ENCODE data around the gene BRME1.
"Not testable (repeated sequence)": the region's sequence is repeated elsewhere in the genome, so short reads cannot be mapped to it uniquely, and the experiment has no call there.

BRME1 gene

GRCh38 chr19:13929340-13929739 is 23.4 kb upstream of the BRME1 start:
- in situ Hi-C loops (cut with HindIII; ENCODE audit: low sequenced_read_pairs) = loop anchor here (5.0 kb wide), 1 partner anchor 42 kb away; no protein-coding TSS in a partner anchor

GRCh38 chr19:13926715-13927114 is 20.8 kb upstream of the BRME1 start:
- in situ Hi-C loops (cut with HindIII; ENCODE audit: low sequenced_read_pairs) = loop anchor here (5.0 kb wide), 1 partner anchor 39 kb away; no protein-coding TSS in a partner anchor

- in situ Hi-C loops (cut with HindIII; ENCODE audit: low sequenced_read_pairs) = loop anchor here (5.0 kb wide), 1 partner anchor 39 kb away; no protein-coding TSS in a partner anchor
These were observed 20.1 kb upstream of the BRME1 start for GRCh38 chr19:13926010-13926409.

- in situ Hi-C loops (cut with HindIII; ENCODE audit: low sequenced_read_pairs) = no loop called here
These were observed 17.5 kb upstream of the BRME1 start for GRCh38 chr19:13923194-13923987.

- in situ Hi-C loops (cut with HindIII; ENCODE audit: low sequenced_read_pairs) = not testable (repeated sequence)
These were observed 16.2 kb upstream of the BRME1 start for GRCh38 chr19:13922118-13922517.

GRCh38 chr19:13920940-13921747 is 15.2 kb upstream of the BRME1 start:
- in situ Hi-C loops (cut with HindIII; ENCODE audit: low sequenced_read_pairs) = no loop called here

GRCh38 chr19:13920524-13920923 is 14.6 kb upstream of the BRME1 start:
- in situ Hi-C loops (cut with HindIII; ENCODE audit: low sequenced_read_pairs) = no loop called here

- in situ Hi-C loops (cut with HindIII; ENCODE audit: low sequenced_read_pairs) = no loop called here
These were observed 13.0 kb upstream of the BRME1 start for GRCh38 chr19:13918726-13919411.

GRCh38 chr19:13917888-13918406 is 12.0 kb upstream of the BRME1 start:
- in situ Hi-C loops (cut with HindIII; ENCODE audit: low sequenced_read_pairs) = no loop called here

- in situ Hi-C loops (cut with HindIII; ENCODE audit: low sequenced_read_pairs) = no loop called here
These were observed 8.9 kb upstream of the BRME1 start for GRCh38 chr19:13914777-13915176.

- in situ Hi-C loops (cut with HindIII; ENCODE audit: low sequenced_read_pairs) = no loop called here
These were observed 7.4 kb upstream of the BRME1 start for GRCh38 chr19:13913352-13913751.

GRCh38 chr19:13909430-13909829 is 3.5 kb upstream of the BRME1 start:
- in situ Hi-C loops (cut with HindIII; ENCODE audit: low sequenced_read_pairs) = no loop called here

GRCh38 chr19:13908674-13909073 is 2.8 kb upstream of the BRME1 start:
- in situ Hi-C loops (cut with HindIII; ENCODE audit: low sequenced_read_pairs) = no loop called here

GRCh38 chr19:13906910-13907309 is 993 bp upstream of the BRME1 start:
- in situ Hi-C loops (cut with HindIII; ENCODE audit: low sequenced_read_pairs) = no loop called here

GRCh38 chr19:13906521-13906904 is 596 bp upstream of the BRME1 start:
- in situ Hi-C loops (cut with HindIII; ENCODE audit: low sequenced_read_pairs) = no loop called here

- in situ Hi-C loops (cut with HindIII; ENCODE audit: low sequenced_read_pairs) = no loop called here
These were observed 2.8 kb downstream of the BRME1 start for GRCh38 chr19:13902993-13903555.

- in situ Hi-C loops (cut with HindIII; ENCODE audit: low sequenced_read_pairs) = loop anchor here (25.0 kb wide), 1 partner anchor 487 kb away; the partner anchor contains the start of gene ADGRE5
These were observed 5.9 kb downstream of the BRME1 start for GRCh38 chr19:13899912-13900584.

GRCh38 chr19:13899393-13899792 is 6.5 kb downstream of the BRME1 start:
- in situ Hi-C loops (cut with HindIII; ENCODE audit: low sequenced_read_pairs) = loop anchor here (25.0 kb wide), 1 partner anchor 488 kb away; the partner anchor contains the start of gene ADGRE5

- in situ Hi-C loops (cut with HindIII; ENCODE audit: low sequenced_read_pairs) = loop anchor here (25.0 kb wide), 1 partner anchor 491 kb away; the partner anchor contains the start of gene ADGRE5
These were observed 9.7 kb downstream of the BRME1 start for GRCh38 chr19:13896227-13896626.

GRCh38 chr19:13894552-13894951 is 11.4 kb downstream of the BRME1 start:
- in situ Hi-C loops (cut with HindIII; ENCODE audit: low sequenced_read_pairs) = loop anchor here (25.0 kb wide), 1 partner anchor 493 kb away; the partner anchor contains the start of gene ADGRE5

Data from endothelial cell of hepatic sinusoid (primary cell).